Type B pancreatic cell (in vitro differentiated cells): ENCODE data around the gene SCT. TPM values are rescaled to one million over a fixed set of nuclear protein-coding genes. Genes with fewer than 3 reads are reported as not detected.
A peak's percentile ranks its signal among the peaks of the same experiment; 100 is the strongest.

Source experiments
- DNase-seq: peaks from one replicate; pipeline ENCODE4 v3.0.0; 2021; ENCODE audit warnings: mixed read lengths; ENCODE audit not compliant: unreplicated experiment; ENCODE audit errors: extremely low spot score
- H3K27ac Mint-ChIP-seq: 2 replicates; pipeline ENCODE4 v1.8.0; 2021; ENCODE audit warnings: mild to moderate bottlenecking, mixed read lengths
- H3K27me3 Mint-ChIP-seq: 2 replicates; pipeline ENCODE4 v1.8.0; 2021; ENCODE audit warnings: mixed read lengths
- H3K36me3 Mint-ChIP-seq: 2 replicates; pipeline ENCODE4 v1.8.0; 2021; ENCODE audit warnings: mixed read lengths
- H3K4me1 Mint-ChIP-seq: one replicate; pipeline ENCODE4 v1.8.0; 2021; ENCODE audit warnings: mixed read lengths; ENCODE audit not compliant: unreplicated experiment
- H3K4me3 Mint-ChIP-seq: 2 replicates; pipeline ENCODE4 v1.8.0; 2021; ENCODE audit warnings: mild to moderate bottlenecking, mixed read lengths
- H3K9me3 Mint-ChIP-seq: 2 replicates; pipeline ENCODE4 v1.8.0; 2021; ENCODE audit warnings: mixed read lengths
- CTCF ChIP-seq: fragments of 200-600 bp; sonication (generic); conservative IDR thresholded peaks from 2 replicates; pipeline ENCODE4 v1.5.0; 2021; ENCODE audit warnings: antibody characterized with exemption, mild to moderate bottlenecking
- total RNA-seq: library from RNA; stranded (reverse); gene quantifications from 2 replicates; pipeline ENCODE4 v1.2.1, GENCODE V29; 2021; ENCODE audit warnings: low replicate concordance

The SCT gene
- total RNA-seq, 1 donor from 2014 or later = 3.1 TPM

GRCh38 chr11:636511-637332 is 9.7 kb upstream of the SCT start, which contains the start of gene DRD4:
Gene DRD4 (plus strand): TSS chr11:637269. CDS start chr11:637305, 36 bp downstream.
- no peaks in the 10 kb centered on the region for H3K9me3 Mint-ChIP-seq
- H3K27me3 Mint-ChIP-seq = peaks cover 51% of the 10 kb centered on the region
- no peaks in the 10 kb centered on the region for H3K36me3 Mint-ChIP-seq
- TF ChIP-seq CTCF = no peak
- H3K4me1 Mint-ChIP-seq = no peaks in the 10 kb centered on the region
- peak within 1 kb of the TSS; percentile 74 for H3K4me3 Mint-ChIP-seq
- no peak within 1 kb of the TSS for H3K27ac Mint-ChIP-seq
- DNase-seq = no peak

- Mint-ChIP-seq H3K36me3 (no peaks in the 10 kb centered on the region), H3K4me3 (no peak overlapping the region), H3K27ac (no peak overlapping the region), H3K27me3 (peaks cover 48% of the 10 kb centered on the region), H3K4me1 (no peaks in the 10 kb centered on the region), H3K9me3 (no peaks in the 10 kb centered on the region)
- no peak for TF ChIP-seq CTCF
- no peak for DNase-seq
These were observed 9.0 kb upstream of the SCT start for GRCh38 chr11:635945-636510.

GRCh38 chr11:630871-631270 is 3.9 kb upstream of the SCT start:
- Mint-ChIP-seq H3K36me3 (peaks cover 4% of the 10 kb centered on the region), H3K4me3 (no peak overlapping the region), H3K27ac (no peak overlapping the region), H3K4me1 (peaks cover 7% of the 10 kb centered on the region), H3K27me3 (peaks cover 38% of the 10 kb centered on the region), H3K9me3 (no peaks in the 10 kb centered on the region)
- no peak for DNase-seq
- TF ChIP-seq CTCF = no peak

GRCh38 chr11:629237-629583 is 2.2 kb upstream of the SCT start:
- H3K4me3 Mint-ChIP-seq = peak overlapping the region; percentile 13
- H3K27me3 Mint-ChIP-seq = peaks cover 23% of the 10 kb centered on the region
- DNase-seq = no peak
- H3K27ac Mint-ChIP-seq = peak overlapping the region; percentile 63
- H3K4me1 Mint-ChIP-seq = peaks cover 7% of the 10 kb centered on the region
- H3K9me3 Mint-ChIP-seq = no peaks in the 10 kb centered on the region
- H3K36me3 Mint-ChIP-seq = peaks cover 4% of the 10 kb centered on the region
- no peak for TF ChIP-seq CTCF

- no peak for DNase-seq
- H3K27ac Mint-ChIP-seq = peak overlapping the region; percentile 63
- no peaks in the 10 kb centered on the region for H3K9me3 Mint-ChIP-seq
- H3K36me3 Mint-ChIP-seq = peaks cover 4% of the 10 kb centered on the region
- TF ChIP-seq CTCF = no peak
- H3K27me3 Mint-ChIP-seq = peaks cover 23% of the 10 kb centered on the region
- H3K4me3 Mint-ChIP-seq = peak overlapping the region; percentile 60
- H3K4me1 Mint-ChIP-seq = peaks cover 11% of the 10 kb centered on the region
These were observed 1.1 kb upstream of the SCT start for GRCh38 chr11:628056-628455.
